GM21786 (cell line): Measurements from ENCODE around the gene IRF1.
A peak's percentile ranks its signal among the peaks of the same experiment; 100 is the strongest.

ENCODE experiments used
- ATAC-seq: cut with Tn5 transposase; IDR thresholded peaks from one replicate; pipeline ENCODE4 v1.9.1; 2021; ENCODE audit not compliant: unreplicated experiment

The IRF1 gene

DNA sequence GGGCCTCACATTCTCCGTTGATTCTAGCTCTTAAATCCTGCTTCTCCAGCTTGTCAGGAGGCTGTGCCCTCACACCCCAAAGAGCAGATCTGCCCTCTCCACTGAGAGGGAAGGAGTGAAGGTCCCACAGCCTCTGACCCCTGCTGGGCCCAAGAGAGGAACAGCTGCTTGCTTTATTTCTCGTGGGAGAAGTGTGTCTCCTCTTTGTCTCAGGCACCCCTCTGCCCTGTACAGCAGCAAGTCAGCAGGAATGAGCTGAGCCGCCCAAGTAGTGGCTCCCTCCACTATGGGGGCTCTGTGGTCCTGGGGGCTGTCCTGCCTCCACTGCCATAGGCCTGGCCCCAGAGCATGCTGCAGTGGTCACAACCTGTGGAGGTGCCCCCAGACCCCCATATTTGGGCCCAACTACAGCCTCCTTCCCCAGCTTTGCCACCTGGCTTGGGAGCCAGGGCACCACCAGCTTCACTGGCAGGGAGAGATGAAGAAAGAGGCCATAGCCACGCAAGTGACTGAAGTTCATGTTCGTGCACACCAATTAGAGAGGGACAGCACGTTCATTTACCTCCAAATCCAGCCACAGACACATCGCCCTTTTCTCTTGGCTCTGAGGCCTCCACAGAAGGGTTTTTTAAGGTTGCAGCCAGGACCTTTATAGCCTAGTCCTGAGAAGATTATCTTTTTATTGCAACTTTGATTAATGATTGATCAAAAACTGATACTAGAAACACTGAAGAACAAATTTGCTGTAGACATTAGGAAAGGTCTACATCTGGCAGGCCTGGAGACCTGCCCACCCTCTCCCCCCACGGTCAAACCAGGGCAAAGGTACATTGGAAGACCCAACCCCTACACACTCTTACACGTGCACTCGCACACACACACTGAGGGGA, 27.5 kb downstream of the IRF1 start:
- no peak for ATAC-seq

DNA sequence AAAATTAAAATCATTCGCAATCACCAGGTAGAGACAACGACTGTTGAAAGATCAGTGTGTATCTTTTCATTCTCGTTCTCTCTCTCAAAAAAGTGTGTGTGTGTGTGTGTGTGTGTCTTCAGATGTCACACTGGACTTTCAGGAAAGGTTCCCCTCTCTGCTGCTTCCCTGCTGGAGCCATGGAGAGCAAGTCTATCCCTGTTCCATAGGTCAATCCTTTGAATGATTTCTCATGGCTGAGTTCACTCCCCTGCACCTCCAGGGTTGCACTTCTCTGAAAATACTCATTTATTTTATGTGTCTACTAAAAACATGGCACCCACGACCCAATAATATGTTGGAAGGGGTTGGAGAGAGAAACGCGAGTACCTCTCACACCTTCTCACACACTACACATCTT, 28.2 kb downstream of the IRF1 start:
- ATAC-seq, result no peak

DNA sequence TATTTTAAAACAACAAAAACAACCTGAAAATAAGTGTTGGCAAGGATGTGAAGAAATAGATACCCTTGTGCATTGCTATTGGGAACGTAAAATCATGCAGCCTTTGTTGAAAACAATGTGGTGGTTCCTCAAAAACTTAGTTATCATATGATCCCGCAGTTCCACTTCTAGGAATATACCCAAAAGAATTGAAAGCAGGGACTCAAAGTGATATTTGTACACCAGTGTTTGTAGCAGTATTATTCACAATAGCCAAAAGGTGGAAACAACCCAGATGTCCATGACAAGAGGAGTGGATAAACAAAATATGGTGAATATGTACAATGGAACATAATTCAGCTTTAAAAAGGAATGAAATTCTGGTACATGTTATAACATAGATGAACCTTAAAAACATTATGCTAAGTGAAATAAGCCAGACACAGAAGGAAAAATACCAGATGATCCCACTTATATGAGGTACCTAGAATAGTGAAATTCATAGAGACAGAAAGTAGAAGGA, 29.0 kb downstream of the IRF1 start:
- ATAC-seq, result no peak

DNA sequence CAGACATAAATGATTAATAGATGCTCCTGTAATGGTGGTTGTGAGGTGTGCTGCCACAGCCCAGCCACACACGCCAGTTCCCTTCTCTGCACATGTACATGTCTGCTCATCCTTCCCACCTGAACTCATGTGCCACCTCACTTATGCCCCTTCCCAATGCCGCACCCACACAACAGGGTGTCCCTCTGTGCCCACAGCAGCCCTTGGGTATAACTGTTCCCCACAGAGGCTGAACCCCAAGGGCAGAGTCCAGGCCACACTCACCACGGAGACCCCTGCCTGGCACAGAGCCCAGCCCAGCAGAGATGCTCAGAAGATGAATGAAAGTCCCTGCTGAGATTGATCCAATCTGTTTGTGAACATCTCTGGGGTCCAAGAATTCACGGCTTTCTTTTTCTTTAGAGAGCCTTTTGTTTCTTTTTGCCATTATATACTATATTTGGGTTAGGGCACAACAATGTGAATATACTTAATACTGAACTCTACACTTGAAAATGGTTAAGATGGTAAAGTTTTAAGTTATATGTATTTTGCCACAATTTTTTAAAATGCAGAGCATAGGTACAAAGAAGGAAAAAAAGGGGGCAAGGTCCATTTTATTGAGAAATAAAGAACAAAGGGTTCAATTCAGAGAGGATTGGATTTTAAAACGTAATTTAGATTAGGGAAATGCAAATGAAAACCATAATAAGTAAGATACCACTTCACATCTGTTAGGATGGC, 29.6 kb downstream of the IRF1 start:
- no peak for ATAC-seq

DNA sequence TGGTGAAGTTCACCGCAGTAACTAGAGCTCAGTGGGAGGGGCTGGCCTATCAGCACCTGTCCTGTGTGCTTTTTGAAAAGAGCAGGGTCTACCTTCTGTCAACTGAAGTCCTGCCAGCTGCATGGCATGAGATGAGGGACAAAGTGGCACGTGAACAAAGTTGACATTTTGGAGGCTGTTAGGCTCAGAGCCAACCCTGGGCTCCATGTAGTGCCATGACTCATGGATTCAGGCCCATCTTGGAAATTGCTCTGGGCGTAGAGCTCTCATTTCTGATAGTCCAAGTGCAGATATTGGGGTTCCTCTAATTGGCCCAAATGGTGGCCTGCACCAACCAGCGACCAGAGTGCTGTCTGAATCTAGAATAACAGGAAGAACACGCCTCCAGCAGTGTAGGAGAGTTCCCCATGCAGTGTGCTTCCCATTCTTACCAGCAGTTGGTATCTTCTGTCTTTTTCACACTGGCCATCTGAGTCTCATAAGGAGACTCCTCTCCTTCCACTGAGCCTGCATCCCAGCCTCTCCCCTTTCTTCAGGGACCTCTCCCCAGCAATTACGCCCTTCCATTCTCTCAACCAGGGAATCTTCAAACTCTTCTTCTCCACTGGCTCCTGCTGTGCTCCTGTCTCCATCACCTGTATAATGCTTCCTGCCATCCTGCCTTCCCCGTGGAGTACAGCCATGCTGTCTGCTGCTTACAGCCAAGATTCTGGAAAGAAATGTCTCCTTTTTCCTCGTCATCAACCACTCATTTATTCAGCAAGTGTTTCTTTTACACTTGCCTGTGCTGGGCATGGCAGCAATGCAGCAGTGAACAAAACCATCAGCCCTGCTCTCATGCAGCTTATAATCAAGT, 30.4 kb downstream of the IRF1 start:
- ATAC-seq, result no peak

DNA sequence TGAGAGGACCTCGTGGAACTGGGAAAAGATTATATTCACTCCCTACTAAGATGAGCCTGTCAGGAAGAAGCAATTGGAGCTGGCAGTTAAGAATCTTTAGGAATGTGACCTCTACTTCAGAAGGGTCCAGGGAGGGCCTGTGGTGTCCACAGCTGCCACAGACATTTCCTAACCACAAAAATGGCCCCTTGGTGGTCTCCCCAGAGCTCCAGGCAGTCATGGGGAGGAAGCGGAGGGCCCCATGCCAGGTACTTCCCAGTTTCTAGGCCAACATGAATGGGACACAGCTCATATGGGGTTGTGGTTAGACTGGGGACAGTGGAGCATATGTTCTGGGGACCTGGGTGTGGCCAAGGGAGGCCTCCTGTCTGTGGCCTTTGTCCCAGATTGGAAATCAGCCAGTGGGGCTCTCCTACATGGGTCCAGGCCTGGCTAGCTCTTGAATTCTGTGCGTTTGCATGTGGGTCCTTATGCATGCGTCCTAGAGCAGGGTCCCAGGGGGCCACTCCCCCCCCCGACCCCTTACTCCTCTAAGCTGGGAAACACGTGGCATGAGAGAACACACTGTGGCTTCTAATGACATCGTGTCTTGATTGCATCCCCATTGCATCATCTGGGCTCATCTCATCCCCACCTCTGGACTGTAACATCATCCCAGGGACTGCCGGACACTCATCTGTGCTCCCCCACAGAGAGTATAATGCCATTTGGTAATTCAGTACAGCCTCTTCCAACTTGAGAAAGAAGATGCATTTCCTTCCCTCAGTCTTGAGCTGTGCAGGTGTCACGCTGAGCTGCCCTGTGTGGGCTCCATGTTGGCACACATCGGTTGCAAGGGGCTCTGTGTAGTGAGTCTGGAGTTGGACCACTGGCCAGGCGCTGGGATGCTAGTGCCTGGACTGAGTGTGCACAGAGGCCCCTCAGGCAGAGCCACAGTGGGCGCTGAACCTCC, 31.3 kb downstream of the IRF1 start:
- ATAC-seq, result no peak

DNA sequence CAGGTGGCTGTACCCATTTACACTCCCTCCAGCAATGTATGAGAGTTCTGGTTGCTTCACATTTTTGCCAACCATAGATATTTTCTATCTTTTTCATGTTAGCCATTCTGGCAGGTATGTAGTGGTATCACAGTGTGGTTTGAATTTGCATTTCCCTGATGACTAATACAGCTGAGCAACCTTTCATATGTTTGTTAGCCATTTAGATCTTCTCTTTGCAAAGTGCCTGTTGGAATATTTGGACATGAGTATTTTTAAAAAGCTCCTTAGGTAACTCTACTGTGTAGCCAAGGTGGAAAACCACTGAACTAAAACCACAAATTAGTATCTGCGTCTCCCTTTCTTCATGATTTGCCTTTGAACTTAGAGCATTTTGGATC, 31.9 kb downstream of the IRF1 start:
- ATAC-seq, result peak; percentile 40

DNA sequence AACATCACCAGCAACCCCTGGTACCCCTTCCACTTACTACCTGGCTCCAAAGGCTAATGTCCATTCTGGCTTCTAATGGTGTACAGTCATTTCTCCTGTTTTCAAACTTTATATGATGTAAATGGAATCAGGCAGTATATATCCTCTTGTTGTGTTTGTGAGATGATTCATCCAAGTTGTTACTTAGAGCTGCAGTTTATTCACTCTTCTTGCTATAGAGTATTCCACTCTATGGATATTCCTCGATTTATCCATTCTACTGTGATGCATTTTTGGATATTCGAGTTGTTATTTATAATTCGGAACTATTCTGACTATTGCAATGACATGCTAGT, 32.4 kb downstream of the IRF1 start:
- no peak for ATAC-seq

DNA sequence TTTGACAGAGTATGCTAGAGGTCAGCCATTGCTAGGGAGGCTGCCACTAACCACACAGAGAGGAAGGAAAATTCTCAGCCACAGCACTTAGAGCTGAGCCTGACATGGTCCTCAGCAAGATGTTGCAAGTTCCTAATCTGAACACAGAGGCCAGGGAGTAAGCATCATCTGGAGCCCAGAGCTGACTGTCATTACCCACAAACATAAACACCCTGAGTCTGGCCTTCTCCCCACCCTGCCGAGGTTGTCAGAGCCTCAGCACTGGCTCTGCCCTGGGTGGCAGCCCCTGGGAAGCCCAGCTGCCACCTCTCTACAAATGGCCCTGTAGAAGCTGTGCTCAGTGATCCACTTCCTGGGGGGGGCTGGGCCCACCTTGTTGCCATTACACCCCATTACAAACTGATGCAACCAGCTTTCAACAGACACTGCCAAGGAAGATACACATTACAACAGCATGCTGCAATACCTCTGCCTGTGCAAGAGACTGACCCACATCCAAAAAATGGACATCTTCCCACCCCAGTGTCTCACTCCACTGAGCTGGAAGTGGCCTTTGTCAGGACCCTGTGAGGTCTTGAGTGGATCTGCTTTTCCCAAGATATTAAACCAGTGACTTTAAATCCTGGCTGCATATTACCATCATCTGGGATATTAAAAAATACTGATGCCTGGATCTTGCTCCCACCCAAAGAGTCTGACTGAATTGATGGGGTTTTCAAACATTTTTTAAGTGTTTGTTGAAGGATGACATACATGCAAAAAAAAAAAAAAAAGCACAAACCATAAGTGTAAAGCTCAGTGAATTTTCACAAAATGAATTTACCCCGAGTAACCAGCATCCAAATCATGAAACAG, 33.0 kb downstream of the IRF1 start:
- peak; percentile 2 for ATAC-seq

DNA sequence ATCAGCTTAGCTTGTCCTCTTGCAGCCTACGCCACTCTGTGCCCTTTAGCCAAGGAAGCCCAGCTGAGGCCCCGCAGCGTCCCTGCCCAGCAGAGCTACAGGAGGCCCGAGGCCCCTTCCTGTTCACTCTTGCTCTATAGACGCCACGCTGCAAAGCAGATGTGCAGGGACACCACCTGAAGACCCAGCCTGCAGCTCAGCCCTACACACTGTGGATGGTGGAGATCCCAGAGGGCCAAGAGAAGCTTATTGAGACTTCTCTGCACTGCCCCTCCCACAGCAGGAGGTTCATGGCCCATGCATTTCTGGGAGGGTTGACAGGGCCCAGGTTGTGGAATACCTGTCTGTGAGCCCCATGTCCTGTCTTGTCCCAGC, 33.6 kb downstream of the IRF1 start:
- peak; percentile 31 for ATAC-seq

DNA sequence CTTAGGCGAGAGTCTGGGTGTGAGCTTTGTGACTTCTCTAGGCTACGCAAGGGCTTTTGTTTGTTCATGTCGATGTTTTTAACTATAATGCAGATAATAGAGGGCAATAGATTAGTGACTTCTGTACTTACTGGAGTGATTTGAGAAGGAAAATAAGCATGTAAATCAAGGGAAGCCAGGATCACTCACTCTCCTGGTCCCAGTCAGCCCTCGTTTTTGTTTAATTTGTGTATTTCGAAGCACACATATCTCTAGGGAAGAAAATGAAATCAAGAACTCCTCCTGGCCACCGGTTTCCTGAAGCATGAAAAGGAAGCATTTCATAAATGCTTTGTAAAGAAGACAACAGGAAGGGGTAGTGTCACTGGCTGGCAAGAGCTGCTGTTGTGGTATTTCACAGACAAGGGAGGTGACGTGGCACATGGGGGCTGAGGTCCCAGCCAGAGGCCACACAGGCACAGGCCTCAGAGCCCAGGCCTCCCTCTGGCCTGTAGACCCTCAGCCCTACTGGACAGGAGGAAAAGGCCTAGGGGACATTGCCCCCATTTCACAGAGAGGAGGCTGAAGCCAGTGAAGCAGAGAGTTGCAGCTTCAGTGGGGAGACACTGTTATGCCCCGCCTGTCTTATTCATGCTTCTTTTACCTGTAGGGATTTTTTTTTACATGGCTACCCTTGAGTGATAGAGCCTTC, 34.1 kb downstream of the IRF1 start:
- ATAC-seq, result peak; percentile 63

DNA sequence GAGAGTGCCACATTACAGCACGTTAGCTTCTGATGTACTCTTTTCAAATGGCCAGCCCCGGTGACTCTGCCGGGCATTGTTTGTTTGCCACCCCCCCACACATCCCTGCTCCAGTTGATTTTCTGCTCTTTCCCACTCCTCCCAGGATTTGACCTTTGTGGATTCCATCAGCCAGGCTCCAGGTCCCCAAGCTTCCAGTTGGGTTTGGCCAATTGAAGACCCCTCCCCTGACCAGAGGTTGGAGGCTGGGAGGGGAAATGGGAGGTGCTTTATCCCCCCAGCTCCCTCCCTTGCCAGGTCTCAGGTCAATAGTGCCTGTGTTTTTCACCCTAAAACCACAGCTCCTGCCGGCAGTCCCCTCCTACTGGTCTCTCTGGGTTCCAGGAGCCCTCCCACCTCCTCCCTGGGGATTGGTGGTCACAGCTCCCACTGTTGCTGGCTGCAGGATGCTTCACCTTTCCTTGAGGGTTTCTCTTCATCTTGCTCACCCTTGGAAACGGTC, 34.9 kb downstream of the IRF1 start:
- no peak for ATAC-seq

DNA sequence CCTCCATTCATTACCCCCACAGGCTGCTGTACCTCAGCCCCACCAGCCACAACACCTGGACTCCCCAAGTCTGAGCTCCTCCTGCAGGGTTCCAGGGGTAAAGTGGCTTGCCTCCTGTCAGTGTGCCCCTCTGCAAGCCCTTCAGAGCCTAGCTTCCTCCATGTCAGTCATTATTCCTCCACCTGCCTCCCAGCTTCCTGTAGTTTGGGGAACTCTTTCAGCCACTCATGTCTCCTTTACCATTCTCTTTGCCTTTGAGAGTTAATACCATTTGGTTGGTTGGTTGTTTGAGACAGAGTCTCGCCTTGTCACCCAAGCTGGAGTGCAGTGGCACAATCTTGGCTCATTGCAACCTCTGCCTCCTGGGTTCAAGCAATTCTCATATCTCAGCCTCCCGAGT, 36.2 kb downstream of the IRF1 start:
- ATAC-seq, result no peak

DNA sequence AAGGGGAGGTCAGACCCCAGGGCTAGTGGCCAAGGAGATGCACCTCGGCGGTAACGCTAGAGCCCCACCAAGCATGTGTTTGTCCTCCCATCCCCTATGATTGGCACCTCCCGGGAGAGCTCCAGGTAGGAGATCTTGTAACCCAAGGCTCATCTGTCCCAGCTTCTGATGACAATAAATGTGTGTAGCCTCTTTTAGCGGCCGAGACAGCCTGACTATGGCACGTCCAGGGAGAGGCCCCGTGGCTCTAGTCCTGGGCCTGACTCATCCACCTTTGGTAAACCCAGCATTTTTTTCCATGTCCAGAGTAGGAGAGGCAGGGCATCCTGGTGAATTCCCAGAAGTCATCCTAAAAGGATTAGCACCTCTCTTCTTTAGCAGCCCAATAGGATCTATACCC, 39.2 kb downstream of the IRF1 start:
- no peak for ATAC-seq

DNA sequence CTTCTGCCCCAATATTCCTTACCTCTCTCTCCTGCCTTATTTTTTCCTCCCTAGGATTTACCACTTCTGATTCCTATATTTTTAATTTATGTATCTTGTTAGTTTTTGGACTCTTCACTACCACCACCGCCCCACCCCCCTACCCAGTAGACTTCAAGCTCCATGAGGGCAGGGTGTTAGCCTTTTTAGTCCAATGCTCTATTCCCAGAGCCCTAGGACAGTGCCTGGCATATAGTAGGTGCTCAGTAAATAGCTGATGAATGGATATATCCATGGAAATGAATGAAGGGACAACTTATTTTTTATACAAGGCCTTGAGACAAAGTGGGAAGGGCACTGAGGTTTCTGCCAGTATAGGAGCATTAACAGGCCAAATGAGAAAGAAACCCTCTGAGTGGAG, 41.5 kb downstream of the IRF1 start:
- no peak for ATAC-seq

DNA sequence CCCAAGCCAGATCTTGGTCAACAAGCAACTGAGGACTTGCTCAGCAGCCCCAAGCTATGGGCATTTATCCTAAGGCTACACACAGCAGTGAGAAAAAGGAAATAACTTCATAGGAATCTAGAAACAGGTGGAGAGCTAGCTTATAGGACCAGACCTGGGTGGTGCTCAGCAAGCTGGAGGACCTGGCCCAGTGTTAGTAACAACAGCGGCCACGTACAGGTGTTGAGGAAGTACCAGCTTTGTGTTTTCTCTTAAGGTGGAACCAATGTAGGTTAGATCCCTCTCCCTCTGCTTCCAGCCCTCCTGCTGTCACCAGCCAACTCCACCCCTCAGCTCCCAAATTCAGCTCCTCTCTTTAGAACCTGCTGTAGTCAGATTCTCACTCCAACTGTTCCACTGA, 43.4 kb downstream of the IRF1 start:
- no peak for ATAC-seq

DNA sequence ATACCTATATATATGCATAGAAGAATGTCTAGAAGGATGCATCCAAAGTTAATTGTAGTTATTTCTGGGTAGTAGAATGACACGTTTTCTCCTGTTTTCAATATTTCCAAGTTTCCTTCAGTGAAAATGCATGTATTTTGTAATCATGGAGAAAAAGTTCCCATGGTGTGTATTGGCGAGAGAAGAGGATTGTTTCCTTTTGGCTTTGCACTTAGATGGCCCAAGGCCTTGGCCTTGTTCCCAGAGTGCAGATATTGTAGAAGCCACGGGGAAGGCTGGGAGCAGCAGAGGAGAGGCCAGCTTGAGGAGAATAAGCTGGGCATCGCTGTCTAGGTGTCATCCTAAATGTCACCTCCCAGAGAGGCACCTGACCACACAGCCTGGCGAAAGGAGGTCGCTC, 44.0 kb downstream of the IRF1 start:
- no peak for ATAC-seq

DNA sequence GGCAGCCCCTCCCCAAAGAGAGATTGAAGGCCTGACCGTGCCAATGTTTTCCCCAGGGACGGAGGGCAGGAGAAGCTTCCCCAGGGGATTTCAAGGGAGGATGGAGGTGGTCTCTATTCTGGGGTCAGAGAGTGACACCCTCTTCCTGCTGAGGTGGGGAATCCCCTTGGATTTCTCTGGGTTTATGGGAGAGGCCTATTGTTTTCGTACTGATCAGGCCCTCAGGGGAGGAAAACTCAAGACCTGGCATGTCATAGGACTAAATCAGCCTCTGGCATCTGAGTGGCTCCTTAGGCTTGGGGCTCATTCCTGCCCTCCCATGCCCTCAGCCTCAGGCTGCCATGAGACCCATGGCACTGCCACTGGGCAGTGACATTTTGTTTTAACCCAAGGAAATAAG, 44.6 kb downstream of the IRF1 start:
- ATAC-seq, result no peak

DNA sequence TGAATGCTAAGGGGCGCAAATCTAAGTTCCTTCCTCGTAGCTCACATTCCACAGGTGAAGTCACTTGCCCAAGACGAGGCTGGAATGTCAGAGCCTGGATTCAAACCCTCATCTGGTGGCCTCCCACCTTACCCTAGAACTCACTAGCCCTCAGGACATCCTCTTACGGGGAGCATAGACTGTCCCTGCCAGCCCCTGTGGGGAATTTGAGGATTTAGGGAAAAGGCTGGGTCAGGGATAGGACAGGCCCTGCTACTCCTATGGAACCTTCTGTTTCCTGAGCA, 45.0 kb downstream of the IRF1 start:
- no peak for ATAC-seq
